HepG2 (cell line): Measurements from ENCODE around the gene PNO1.

Source experiments
- EP300 ChIP-seq, 3 experiments: sonication (generic) in 1 of 3; formaldehyde crosslinking in 1 of 3; IDR thresholded peaks; 2 replicates each; pipeline versions ENCODE4 v1.5.1 to v1.6.1; 2011 to 2020; ENCODE audit warnings: low read depth in 2 of 3, low read length in 2 of 3, borderline replicate concordance in 1 of 3, improper control_type of control experiment in 1 of 3, mild to moderate bottlenecking in 1 of 3, missing genetic modification reagents in 1 of 3, moderate library complexity in 1 of 3
- NR3C1 ChIP-seq: sonication (generic); formaldehyde crosslinking; IDR thresholded peaks from 2 replicates; pipeline ENCODE4 v1.4.0; 2020; ENCODE audit warnings: missing genetic modification reagents
- PTBP1 ChIP-seq: fragments of 200-400 bp; formaldehyde crosslinking; IDR thresholded peaks from 2 replicates; pipeline ENCODE4 v1.6.1; 2018; ENCODE audit warnings: low read length, low read depth; ENCODE audit not compliant: poor library complexity, severe bottlenecking
- REPIN1 ChIP-seq: sonication (generic); formaldehyde crosslinking; IDR thresholded peaks from 2 replicates; pipeline ENCODE4 v1.8.0; 2022; ENCODE audit warnings: missing genetic modification reagents, low read depth, mild to moderate bottlenecking, borderline replicate concordance

DNA sequence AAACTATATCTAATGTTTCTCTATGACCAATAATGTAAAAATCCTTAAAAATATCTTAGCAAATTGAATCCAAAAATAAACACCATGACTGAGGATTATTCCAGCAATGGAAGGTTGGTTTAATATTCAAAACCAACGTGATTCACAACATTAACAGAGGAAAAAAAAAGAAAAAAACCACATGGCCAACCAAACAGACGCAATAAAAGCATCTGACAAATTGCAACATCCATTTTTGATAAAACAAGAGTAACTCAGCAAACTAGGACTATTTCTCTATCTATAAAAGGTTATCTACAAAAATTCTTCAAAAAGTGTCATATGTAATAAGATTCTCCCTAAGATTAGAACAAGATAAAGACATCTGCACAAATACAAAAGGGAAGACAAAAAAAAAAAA lies 65.7 kb downstream of the PNO1 start:
- TF ChIP-seq NR3C1 (CRISPR knock-in tag), result no peak
- no peak for TF ChIP-seq REPIN1
- TF ChIP-seq PTBP1, result no peak
- no peak for TF ChIP-seq EP300 (IDR thresholded peaks at IDR 0.05; ENCODE audit: low read depth in 2 of 2, low read length in 2 of 2)
- TF ChIP-seq EP300 (CRISPR knock-in tag; IDR thresholded peaks at IDR 0.05; ENCODE audit: borderline replicate concordance), result no peak
